HepG2 (cell line): ENCODE data around the gene IKZF5. TPM values are rescaled to one million over a fixed set of nuclear protein-coding genes. Genes with fewer than 3 reads are reported as not detected.

ENCODE experiments used
- ARID2 ChIP-seq: sonication (generic); formaldehyde crosslinking; IDR thresholded peaks from 2 replicates; pipeline ENCODE4 v1.8.1; 2022; ENCODE audit warnings: mild to moderate bottlenecking, missing genetic modification reagents, borderline replicate concordance
- CREB1 ChIP-seq, 2 experiments: fragments of 450-650 bp in 1 of 2; IDR thresholded peaks; 2 replicates each; pipeline ENCODE4 v1.6.1; 2016 to 2017; ENCODE audit warnings: control low read depth in 1 of 2, mild to moderate bottlenecking in 1 of 2, missing compliant biosample characterization in 1 of 2, missing genetic modification characterization in 1 of 2
- ESRRA ChIP-seq: sonication (generic); formaldehyde crosslinking; IDR thresholded peaks from 2 replicates; pipeline ENCODE4 v1.5.1; 2020; ENCODE audit warnings: mild to moderate bottlenecking, low read depth, missing genetic modification reagents
- HNF4A ChIP-seq: sonication (generic); formaldehyde crosslinking; IDR thresholded peaks from 2 replicates; pipeline ENCODE4 v1.4.0; 2020; ENCODE audit warnings: missing genetic modification reagents
- KLF12 ChIP-seq: sonication (generic); formaldehyde crosslinking; IDR thresholded peaks from 2 replicates; pipeline ENCODE4 v1.4.0; 2020; ENCODE audit warnings: missing genetic modification reagents, borderline replicate concordance
- RBAK ChIP-seq: sonication (generic); formaldehyde crosslinking; IDR thresholded peaks from 2 replicates; pipeline ENCODE4 v1.5.1; 2020; ENCODE audit warnings: mild to moderate bottlenecking, missing genetic modification reagents
- SP4 ChIP-seq: sonication (generic); formaldehyde crosslinking; IDR thresholded peaks from 2 replicates; pipeline ENCODE4 v1.8.1; 2023; ENCODE audit warnings: mild to moderate bottlenecking, missing genetic modification reagents
- TBX2 ChIP-seq: sonication (generic); formaldehyde crosslinking; IDR thresholded peaks from 2 replicates; pipeline ENCODE4 v1.5.0; 2020; ENCODE audit warnings: missing genetic modification reagents, mild to moderate bottlenecking, borderline replicate concordance
- XRCC5 ChIP-seq: fragments of 200-400 bp; formaldehyde crosslinking; optimal IDR thresholded peaks from 2 replicates; pipeline ENCODE3; 2017; ENCODE audit warnings: mild to moderate bottlenecking, low read length
- ZNF382 ChIP-seq: sonication (generic); formaldehyde crosslinking; IDR thresholded peaks from 2 replicates; pipeline ENCODE4 v1.5.0; 2020; ENCODE audit warnings: missing genetic modification reagents, mild to moderate bottlenecking, borderline replicate concordance
- ZNF607 ChIP-seq: sonication (generic); formaldehyde crosslinking; IDR thresholded peaks from 2 replicates; pipeline ENCODE4 v1.5.1; 2020; ENCODE audit warnings: missing genetic modification reagents, mild to moderate bottlenecking, borderline replicate concordance
- ZNF792 ChIP-seq: IDR thresholded peaks from 2 replicates; pipeline ENCODE4 v1.6.1; 2016
- ZSCAN25 ChIP-seq: sonication (generic); formaldehyde crosslinking; IDR thresholded peaks from 2 replicates; pipeline ENCODE4 v1.8.0; 2022; ENCODE audit warnings: mild to moderate bottlenecking, missing genetic modification reagents
- polyA plus RNA-seq, 8 experiments: library from polyadenylated mRNA; depleted of rRNA in 3 of 8; stranded (reverse) in 7 of 8; unstranded in 1 of 8; fragments of >200 nt; fragmentation: Illumina TruSeq in 4 of 8; extraction: Trizol in 4 of 8; gene quantifications; 2 replicates each; pipeline versions ENCODE4 v1.2.1 to v1.2.3, GENCODE V29; 2011 to 2016; ENCODE audit warnings: low read depth in 4 of 8, missing spikeins in 1 of 8, mixed read lengths in 1 of 8; ENCODE audit not compliant: insufficient read depth in 1 of 8
- total RNA-seq, 5 experiments: library from RNA; depleted of rRNA; stranded (reverse); fragments of >200 nt; fragmentation: Illumina TruSeq; extraction: Trizol; gene quantifications; 2 replicates each; pipeline ENCODE4 v1.2.3, GENCODE V29; 2016; ENCODE audit warnings: low read depth in 1 of 5
- TF ChIP-seq, protein P1 (sequence below): sonication (generic); formaldehyde crosslinking; conservative IDR thresholded peaks from 2 replicates; pipeline ENCODE4 v1.4.0; 2020; ENCODE audit warnings: mild to moderate bottlenecking, missing genetic modification reagents, moderate library complexity
- TF ChIP-seq, protein P2 (sequence below): sonication (generic); formaldehyde crosslinking; conservative IDR thresholded peaks from 2 replicates; pipeline ENCODE4 v1.4.0; 2020; ENCODE audit warnings: missing genetic modification reagents
- TF ChIP-seq, protein P3 (sequence below): sonication (generic); formaldehyde crosslinking; IDR thresholded peaks from 2 replicates; pipeline ENCODE4 v1.9.0; 2022; ENCODE audit warnings: low read depth, missing genetic modification reagents
- TF ChIP-seq, protein P4 (sequence below): sonication (generic); formaldehyde crosslinking; IDR thresholded peaks from 2 replicates; pipeline ENCODE4 v1.5.0; 2020; ENCODE audit warnings: mild to moderate bottlenecking, missing genetic modification reagents, borderline replicate concordance
- TF ChIP-seq, protein P5 (sequence below): sonication (generic); formaldehyde crosslinking; IDR thresholded peaks from 2 replicates; pipeline ENCODE4 v1.9.0; 2021; ENCODE audit warnings: missing genetic modification reagents, mild to moderate bottlenecking, borderline replicate concordance

IKZF5 gene
- total and polyA plus RNA-seq, 2 of the 13 experiments (the other 11 are each of a cell fraction or from before 2014, with no cell fraction given): 3.7 to 12.0 TPM

DNA sequence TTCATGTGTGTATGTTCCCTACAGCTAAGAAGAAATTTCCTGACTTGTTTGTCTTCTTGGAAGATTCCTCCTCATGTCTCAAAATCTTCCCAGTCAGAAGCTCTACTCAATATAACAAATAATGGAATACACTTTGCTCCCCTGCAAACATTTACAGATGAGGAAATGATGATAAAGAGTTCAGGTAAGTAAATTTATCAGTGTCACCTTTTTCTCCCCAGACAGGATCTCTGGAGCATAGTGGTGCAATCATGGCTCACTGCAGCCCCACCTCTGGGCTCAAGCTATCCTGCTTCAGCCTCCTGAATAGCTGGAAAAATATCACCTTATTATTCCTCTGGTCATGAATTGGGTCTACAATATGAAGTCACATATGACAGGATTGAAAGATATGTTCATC is 25.7 kb upstream of the IKZF5 start (continued):
- TF ChIP-seq, protein P1, sequence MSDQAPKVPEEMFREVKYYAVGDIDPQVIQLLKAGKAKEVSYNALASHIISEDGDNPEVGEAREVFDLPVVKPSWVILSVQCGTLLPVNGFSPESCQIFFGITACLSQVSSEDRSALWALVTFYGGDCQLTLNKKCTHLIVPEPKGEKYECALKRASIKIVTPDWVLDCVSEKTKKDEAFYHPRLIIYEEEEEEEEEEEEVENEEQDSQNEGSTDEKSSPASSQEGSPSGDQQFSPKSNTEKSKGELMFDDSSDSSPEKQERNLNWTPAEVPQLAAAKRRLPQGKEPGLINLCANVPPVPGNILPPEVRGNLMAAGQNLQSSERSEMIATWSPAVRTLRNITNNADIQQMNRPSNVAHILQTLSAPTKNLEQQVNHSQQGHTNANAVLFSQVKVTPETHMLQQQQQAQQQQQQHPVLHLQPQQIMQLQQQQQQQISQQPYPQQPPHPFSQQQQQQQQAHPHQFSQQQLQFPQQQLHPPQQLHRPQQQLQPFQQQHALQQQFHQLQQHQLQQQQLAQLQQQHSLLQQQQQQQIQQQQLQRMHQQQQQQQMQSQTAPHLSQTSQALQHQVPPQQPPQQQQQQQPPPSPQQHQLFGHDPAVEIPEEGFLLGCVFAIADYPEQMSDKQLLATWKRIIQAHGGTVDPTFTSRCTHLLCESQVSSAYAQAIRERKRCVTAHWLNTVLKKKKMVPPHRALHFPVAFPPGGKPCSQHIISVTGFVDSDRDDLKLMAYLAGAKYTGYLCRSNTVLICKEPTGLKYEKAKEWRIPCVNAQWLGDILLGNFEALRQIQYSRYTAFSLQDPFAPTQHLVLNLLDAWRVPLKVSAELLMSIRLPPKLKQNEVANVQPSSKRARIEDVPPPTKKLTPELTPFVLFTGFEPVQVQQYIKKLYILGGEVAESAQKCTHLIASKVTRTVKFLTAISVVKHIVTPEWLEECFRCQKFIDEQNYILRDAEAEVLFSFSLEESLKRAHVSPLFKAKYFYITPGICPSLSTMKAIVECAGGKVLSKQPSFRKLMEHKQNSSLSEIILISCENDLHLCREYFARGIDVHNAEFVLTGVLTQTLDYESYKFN (CRISPR knock-in tag): peak; percentile 69
- TF ChIP-seq, protein P2, sequence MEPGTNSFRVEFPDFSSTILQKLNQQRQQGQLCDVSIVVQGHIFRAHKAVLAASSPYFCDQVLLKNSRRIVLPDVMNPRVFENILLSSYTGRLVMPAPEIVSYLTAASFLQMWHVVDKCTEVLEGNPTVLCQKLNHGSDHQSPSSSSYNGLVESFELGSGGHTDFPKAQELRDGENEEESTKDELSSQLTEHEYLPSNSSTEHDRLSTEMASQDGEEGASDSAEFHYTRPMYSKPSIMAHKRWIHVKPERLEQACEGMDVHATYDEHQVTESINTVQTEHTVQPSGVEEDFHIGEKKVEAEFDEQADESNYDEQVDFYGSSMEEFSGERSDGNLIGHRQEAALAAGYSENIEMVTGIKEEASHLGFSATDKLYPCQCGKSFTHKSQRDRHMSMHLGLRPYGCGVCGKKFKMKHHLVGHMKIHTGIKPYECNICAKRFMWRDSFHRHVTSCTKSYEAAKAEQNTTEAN (CRISPR knock-in tag): 0 out of 2 replicates have a peak, but pooled peaks have one; percentile 35
- TF ChIP-seq ZNF607 (CRISPR knock-in tag) (no peak), ZNF792 (CRISPR knock-in tag) (no peak), RBAK (CRISPR knock-in tag) (no peak), ARID2 (CRISPR knock-in tag) (no peak), HNF4A (CRISPR knock-in tag) (peak; percentile 71), KLF12 (no peak), ESRRA (CRISPR knock-in tag) (no peak), CREB1 (IDR thresholded peaks at IDR 0.05) (no peak), CREB1 (CRISPR knock-in tag; IDR thresholded peaks at IDR 0.05) (no peak), XRCC5 (no peak), ZNF382 (CRISPR knock-in tag) (no peak), ZSCAN25 (no peak), SP4 (no peak), TBX2 (CRISPR knock-in tag) (peak; percentile 46; the same call in 1 of the 2 replicates)
- TF ChIP-seq, protein P3, sequence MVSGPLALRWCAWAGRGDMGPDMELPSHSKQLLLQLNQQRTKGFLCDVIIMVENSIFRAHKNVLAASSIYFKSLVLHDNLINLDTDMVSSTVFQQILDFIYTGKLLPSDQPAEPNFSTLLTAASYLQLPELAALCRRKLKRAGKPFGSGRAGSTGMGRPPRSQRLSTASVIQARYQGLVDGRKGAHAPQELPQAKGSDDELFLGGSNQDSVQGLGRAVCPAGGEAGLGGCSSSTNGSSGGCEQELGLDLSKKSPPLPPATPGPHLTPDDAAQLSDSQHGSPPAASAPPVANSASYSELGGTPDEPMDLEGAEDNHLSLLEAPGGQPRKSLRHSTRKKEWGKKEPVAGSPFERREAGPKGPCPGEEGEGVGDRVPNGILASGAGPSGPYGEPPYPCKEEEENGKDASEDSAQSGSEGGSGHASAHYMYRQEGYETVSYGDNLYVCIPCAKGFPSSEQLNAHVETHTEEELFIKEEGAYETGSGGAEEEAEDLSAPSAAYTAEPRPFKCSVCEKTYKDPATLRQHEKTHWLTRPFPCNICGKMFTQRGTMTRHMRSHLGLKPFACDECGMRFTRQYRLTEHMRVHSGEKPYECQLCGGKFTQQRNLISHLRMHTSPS (CRISPR knock-in tag): no peak
- TF ChIP-seq, protein P4, sequence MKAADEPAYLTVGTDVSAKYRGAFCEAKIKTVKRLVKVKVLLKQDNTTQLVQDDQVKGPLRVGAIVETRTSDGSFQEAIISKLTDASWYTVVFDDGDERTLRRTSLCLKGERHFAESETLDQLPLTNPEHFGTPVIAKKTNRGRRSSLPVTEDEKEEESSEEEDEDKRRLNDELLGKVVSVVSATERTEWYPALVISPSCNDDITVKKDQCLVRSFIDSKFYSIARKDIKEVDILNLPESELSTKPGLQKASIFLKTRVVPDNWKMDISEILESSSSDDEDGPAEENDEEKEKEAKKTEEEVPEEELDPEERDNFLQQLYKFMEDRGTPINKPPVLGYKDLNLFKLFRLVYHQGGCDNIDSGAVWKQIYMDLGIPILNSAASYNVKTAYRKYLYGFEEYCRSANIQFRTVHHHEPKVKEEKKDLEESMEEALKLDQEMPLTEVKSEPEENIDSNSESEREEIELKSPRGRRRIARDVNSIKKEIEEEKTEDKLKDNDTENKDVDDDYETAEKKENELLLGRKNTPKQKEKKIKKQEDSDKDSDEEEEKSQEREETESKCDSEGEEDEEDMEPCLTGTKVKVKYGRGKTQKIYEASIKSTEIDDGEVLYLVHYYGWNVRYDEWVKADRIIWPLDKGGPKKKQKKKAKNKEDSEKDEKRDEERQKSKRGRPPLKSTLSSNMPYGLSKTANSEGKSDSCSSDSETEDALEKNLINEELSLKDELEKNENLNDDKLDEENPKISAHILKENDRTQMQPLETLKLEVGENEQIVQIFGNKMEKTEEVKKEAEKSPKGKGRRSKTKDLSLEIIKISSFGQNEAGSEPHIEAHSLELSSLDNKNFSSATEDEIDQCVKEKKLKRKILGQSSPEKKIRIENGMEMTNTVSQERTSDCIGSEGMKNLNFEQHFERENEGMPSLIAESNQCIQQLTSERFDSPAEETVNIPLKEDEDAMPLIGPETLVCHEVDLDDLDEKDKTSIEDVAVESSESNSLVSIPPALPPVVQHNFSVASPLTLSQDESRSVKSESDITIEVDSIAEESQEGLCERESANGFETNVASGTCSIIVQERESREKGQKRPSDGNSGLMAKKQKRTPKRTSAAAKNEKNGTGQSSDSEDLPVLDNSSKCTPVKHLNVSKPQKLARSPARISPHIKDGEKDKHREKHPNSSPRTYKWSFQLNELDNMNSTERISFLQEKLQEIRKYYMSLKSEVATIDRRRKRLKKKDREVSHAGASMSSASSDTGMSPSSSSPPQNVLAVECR (CRISPR knock-in tag): no peak
- TF ChIP-seq, protein P5, sequence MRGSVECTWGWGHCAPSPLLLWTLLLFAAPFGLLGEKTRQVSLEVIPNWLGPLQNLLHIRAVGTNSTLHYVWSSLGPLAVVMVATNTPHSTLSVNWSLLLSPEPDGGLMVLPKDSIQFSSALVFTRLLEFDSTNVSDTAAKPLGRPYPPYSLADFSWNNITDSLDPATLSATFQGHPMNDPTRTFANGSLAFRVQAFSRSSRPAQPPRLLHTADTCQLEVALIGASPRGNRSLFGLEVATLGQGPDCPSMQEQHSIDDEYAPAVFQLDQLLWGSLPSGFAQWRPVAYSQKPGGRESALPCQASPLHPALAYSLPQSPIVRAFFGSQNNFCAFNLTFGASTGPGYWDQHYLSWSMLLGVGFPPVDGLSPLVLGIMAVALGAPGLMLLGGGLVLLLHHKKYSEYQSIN (CRISPR knock-in tag): no peak
